NCI-H2171 (cell line): Measurements from ENCODE around the gene SIL1.
"Not testable (repeated sequence)": the region's sequence is repeated elsewhere in the genome, so short reads cannot be mapped to it uniquely, and the experiment has no call there.

Experiments used
- DNase-seq: peaks from one replicate; lab custom pipeline; 2025; lab: John Stamatoyannopoulos, UW

Gene SIL1

DNA sequence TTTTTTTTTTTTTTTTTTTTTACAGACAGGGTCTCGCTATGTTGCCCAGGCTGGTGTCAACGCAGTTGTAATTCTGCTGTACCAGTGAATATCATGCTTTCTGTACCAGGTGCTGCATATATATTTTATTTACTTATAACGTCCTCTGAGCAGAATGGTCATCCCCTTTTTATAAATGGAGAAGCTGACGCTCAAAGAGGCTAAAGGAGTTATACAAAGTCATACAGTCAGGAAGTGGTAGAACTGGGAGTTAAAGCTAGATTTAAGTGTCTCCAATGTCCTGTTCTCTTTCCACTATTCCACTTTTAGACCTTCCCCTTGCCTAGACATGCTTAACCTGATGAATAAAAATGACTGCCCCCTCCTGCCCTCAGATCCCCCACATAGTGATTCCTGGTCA is 1.2 kb upstream of the SIL1 start:
- DNase-seq = no peak

DNA sequence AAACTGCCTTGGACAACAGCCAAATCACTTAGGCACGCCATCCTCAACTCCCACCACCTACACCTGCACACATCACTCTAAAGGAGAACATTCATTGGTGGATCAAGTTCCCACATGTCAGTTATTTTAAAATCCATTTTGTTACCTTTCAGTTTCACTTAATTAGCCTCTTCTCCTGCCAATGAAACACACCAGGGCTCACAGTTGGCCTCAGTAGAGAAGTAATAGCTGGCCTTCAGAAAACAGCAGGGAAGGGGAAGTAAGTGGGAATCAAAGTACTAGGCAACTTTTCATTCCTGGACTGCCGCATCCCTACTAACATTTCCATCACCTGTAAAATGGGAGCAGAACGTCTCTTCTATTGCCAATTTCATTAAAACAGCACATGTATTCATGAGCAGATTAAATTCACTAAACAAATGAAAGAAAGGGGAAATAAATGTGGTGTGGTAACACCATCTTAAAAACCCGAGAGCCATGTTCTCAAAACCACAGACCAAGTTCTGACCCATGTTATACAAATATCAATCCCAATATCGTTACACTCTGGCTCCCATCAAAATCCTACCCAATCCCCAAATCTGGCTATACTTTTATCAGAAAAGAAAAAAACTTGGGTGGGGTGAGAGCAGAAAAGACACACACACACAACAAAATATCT is 1.7 kb downstream of the SIL1 start:
- DNase-seq = no peak

- DNase-seq = no peak
These were observed 3.7 kb downstream of the SIL1 start for GRCh38 chr5:139194486-139194885.

- no peak for DNase-seq
These were observed 4.2 kb downstream of the SIL1 start for GRCh38 chr5:139193928-139194327.

- DNase-seq = not testable (repeated sequence)
These were observed 5.3 kb downstream of the SIL1 start for GRCh38 chr5:139192906-139193305.

- not testable (repeated sequence) for DNase-seq
These were observed 6.2 kb downstream of the SIL1 start for GRCh38 chr5:139191954-139192353.

- no peak for DNase-seq
These were observed 8.0 kb downstream of the SIL1 start for GRCh38 chr5:139190125-139190524.

GRCh38 chr5:139188558-139189270 is 9.5 kb downstream of the SIL1 start:
- DNase-seq = no peak

- no peak for DNase-seq
These were observed 11.3 kb downstream of the SIL1 start for GRCh38 chr5:139186752-139187326.

DNA sequence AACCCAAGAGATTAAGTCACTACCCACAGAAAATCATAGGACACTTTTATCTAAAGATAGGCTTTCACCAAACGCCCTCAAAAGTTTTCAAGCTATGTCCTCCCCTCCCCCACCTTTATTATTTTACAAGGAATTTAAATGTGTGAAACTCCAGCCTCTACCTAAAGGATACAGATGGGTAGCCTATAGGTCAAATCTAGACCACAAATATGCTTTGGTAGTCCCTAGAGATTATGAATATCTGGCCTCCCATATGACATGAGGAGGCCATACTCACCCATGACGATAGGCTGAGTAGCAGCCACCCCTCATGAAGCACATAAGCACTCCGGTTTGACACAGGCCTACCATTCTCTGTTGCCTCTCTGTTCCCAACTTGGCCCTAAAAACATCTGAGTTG is 11.9 kb downstream of the SIL1 start:
- DNase-seq = no peak

GRCh38 chr5:139185589-139185988 is 12.6 kb downstream of the SIL1 start:
- DNase-seq = no peak

GRCh38 chr5:139183502-139183901 is 14.7 kb downstream of the SIL1 start:
- peak; percentile 57 for DNase-seq

GRCh38 chr5:139182528-139183296 is 15.5 kb downstream of the SIL1 start:
- DNase-seq = no peak

GRCh38 chr5:139181835-139182452 is 16.2 kb downstream of the SIL1 start:
- DNase-seq = no peak

- DNase-seq = no peak
These were observed 16.8 kb downstream of the SIL1 start for GRCh38 chr5:139181322-139181730.

GRCh38 chr5:139180850-139181249 is 17.3 kb downstream of the SIL1 start:
- no peak for DNase-seq

- not testable (repeated sequence) for DNase-seq
These were observed 18.2 kb downstream of the SIL1 start for GRCh38 chr5:139179778-139180513.

DNA sequence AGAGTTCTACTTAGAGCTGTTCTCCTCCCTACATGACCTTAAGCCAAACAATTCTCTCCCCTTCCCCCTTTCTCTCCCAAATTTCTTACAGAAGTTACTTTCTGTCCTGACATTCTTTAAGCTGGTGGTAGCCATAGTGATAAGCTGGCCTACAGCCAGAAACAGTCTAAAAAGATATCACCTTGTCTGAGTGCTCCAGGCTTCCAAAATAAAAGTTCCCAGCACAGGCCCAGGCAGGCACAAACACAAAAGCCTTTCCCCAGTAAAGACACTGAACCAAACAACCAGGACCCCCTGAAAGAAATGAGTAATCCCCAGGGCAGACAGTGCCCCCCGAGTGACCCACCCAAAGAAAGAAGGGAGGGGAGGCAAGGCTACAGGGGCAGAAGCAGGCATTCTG is 19.2 kb downstream of the SIL1 start:
- DNase-seq = peak; percentile 28

- no peak for DNase-seq
These were observed 19.6 kb downstream of the SIL1 start for GRCh38 chr5:139178589-139178917.

- DNase-seq = no peak
These were observed 20.2 kb downstream of the SIL1 start for GRCh38 chr5:139177809-139178588.

- not testable (repeated sequence) for DNase-seq
These were observed 20.9 kb downstream of the SIL1 start for GRCh38 chr5:139177281-139177680.
